Neural progenitor cell (in vitro differentiated cells): ENCODE data around the gene CCDC7. TPM values are rescaled to one million over a fixed set of nuclear protein-coding genes. Genes with fewer than 3 reads are reported as not detected.
"Not testable (repeated sequence)": the region's sequence is repeated elsewhere in the genome, so short reads cannot be mapped to it uniquely, and the experiment has no call there.

Experiments
- DNase-seq: peaks from one replicate; pipeline ENCODE4 v3.0.0-alpha.2; 2016; ENCODE audit warnings: low spot score
- H2AFZ ChIP-seq: fragments of 200-600 bp; sonication (generic); replicated peaks from 2 replicates; pipeline ENCODE4 v1.6.1; 2016; ENCODE audit warnings: antibody characterized with exemption
- H3F3A ChIP-seq: fragments of 200-600 bp; sonication (generic); 2 replicates; pipeline ENCODE4 v1.6.1; 2016; ENCODE audit warnings: antibody characterized with exemption, low read depth
- H3K27ac ChIP-seq: fragments of 200-600 bp; sonication (generic); 2 replicates; pipeline ENCODE4 v1.5.1; 2016; ENCODE audit warnings: mild to moderate bottlenecking
- H3K27me3 ChIP-seq: fragments of 200-600 bp; sonication (generic); 2 replicates; pipeline ENCODE4 v1.6.1; 2016; ENCODE audit warnings: mild to moderate bottlenecking, moderate library complexity
- H3K36me3 ChIP-seq: fragments of 200-600 bp; sonication (generic); 2 replicates; pipeline ENCODE4 v1.5.1; 2016
- H3K4me1 ChIP-seq: fragments of 200-600 bp; sonication (generic); 2 replicates; pipeline ENCODE4 v1.6.1; 2016; ENCODE audit warnings: mixed run types
- H3K4me2 ChIP-seq: fragments of 200-600 bp; sonication (generic); 2 replicates; pipeline ENCODE4 v1.6.1; 2016
- H3K4me3 ChIP-seq: fragments of 200-600 bp; sonication (generic); 2 replicates; pipeline ENCODE4 v1.5.1; 2016
- H3K79me2 ChIP-seq: fragments of 200-600 bp; sonication (generic); 2 replicates; pipeline ENCODE4 v1.6.1; 2016; ENCODE audit warnings: low read depth
- H3K9ac ChIP-seq: fragments of 200-600 bp; sonication (generic); 2 replicates; pipeline ENCODE4 v1.6.1; 2016
- H3K9me3 ChIP-seq: fragments of 200-600 bp; sonication (generic); 2 replicates; pipeline ENCODE4 v1.5.1; 2016; ENCODE audit warnings: low read depth
- H4K20me1 ChIP-seq: fragments of 200-600 bp; sonication (generic); 2 replicates; pipeline ENCODE4 v1.6.1; 2016; ENCODE audit warnings: low read depth
- H3K27ac Mint-ChIP-seq: 3 replicates; pipeline ENCODE4 v1.8.0; 2021; ENCODE audit warnings: mixed read lengths
- H3K27me3 Mint-ChIP-seq: 2 replicates; pipeline ENCODE4 v1.8.0; 2022; ENCODE audit warnings: low read depth, mild to moderate bottlenecking, inconsistent platforms, moderate library complexity, mixed read lengths; ENCODE audit not compliant: insufficient read depth
- H3K36me3 Mint-ChIP-seq: 3 replicates; pipeline ENCODE4 v1.8.0; 2021; ENCODE audit warnings: mixed read lengths
- H3K4me1 Mint-ChIP-seq: 3 replicates; pipeline ENCODE4 v1.8.0; 2021; ENCODE audit warnings: mixed read lengths
- H3K4me3 Mint-ChIP-seq: 3 replicates; pipeline ENCODE4 v1.8.0; 2021; ENCODE audit warnings: mild to moderate bottlenecking, moderate library complexity, mixed read lengths
- H3K9me3 Mint-ChIP-seq: 3 replicates; pipeline ENCODE4 v1.8.0; 2020; ENCODE audit warnings: mixed read lengths
- CTCF ChIP-seq: fragments of 200-600 bp; sonication (generic); IDR thresholded peaks from 2 replicates; pipeline ENCODE4 v1.5.1; 2017; ENCODE audit warnings: antibody characterized with exemption, mild to moderate bottlenecking
- EZH2 ChIP-seq: fragments of 200-600 bp; sonication (generic); IDR thresholded peaks from 2 replicates; pipeline ENCODE4 v1.6.1; 2017; ENCODE audit warnings: antibody characterized with exemption, mild to moderate bottlenecking, moderate library complexity
- EZH2phosphoT487 ChIP-seq: fragments of 200-600 bp; sonication (generic); IDR thresholded peaks from 2 replicates; pipeline ENCODE4 v1.6.1; 2017; ENCODE audit warnings: antibody characterized with exemption
- total RNA-seq: library from RNA; depleted of rRNA; stranded (reverse); fragments of >200 nt; gene quantifications from 2 replicates; pipeline ENCODE4 v1.2.3, GENCODE V29; 2015; ENCODE audit warnings: low replicate concordance

Gene CCDC7
- total RNA-seq, 1 donor from 2014 or later: 6.9 TPM

GRCh38 chr10:32461203-32461602 lies 15.3 kb downstream of the CCDC7 start:
- no peaks in the 10 kb centered on the region for H3K9me3 ChIP-seq
- Mint-ChIP-seq H3K36me3 (no peaks in the 10 kb centered on the region), H3K9me3 (no peaks in the 10 kb centered on the region), H3K4me1 (no peaks in the 10 kb centered on the region), H3K4me3 (no peak overlapping the region), H3K27ac (no peak overlapping the region), H3K27me3 (no peaks in the 10 kb centered on the region)
- DNase-seq: no peak
- H3F3A ChIP-seq: no peaks in the 10 kb centered on the region
- H3K4me3 ChIP-seq: no peak overlapping the region
- H3K27me3 ChIP-seq: no peaks in the 10 kb centered on the region
- no peak overlapping the region for H3K4me2 ChIP-seq
- H2AFZ ChIP-seq: no peak overlapping the region
- no peaks in the 10 kb centered on the region for H3K79me2 ChIP-seq
- H3K27ac ChIP-seq: no peak overlapping the region
- no peak overlapping the region for H3K9ac ChIP-seq
- H3K36me3 ChIP-seq: no peaks in the 10 kb centered on the region
- H3K4me1 ChIP-seq: no peaks in the 10 kb centered on the region
- TF ChIP-seq CTCF (no peak), EZH2phosphoT487 (no peak), EZH2 (no peak)
- no peaks in the 10 kb centered on the region for H4K20me1 ChIP-seq

- Mint-ChIP-seq H3K27me3 (no peaks in the 10 kb centered on the region), H3K4me1 (no peaks in the 10 kb centered on the region)
- no peaks in the 10 kb centered on the region for H3K9me3 ChIP-seq
These were observed 25.3 kb downstream of the CCDC7 start for GRCh38 chr10:32471232-32471631.

GRCh38 chr10:32477499-32477898 lies 31.6 kb downstream of the CCDC7 start:
- no peak overlapping the region for H3K4me2 ChIP-seq
- no peaks in the 10 kb centered on the region for H3K27me3 ChIP-seq
- H3K36me3 ChIP-seq: no peaks in the 10 kb centered on the region
- no peak for DNase-seq
- H3K4me3 ChIP-seq: no peak overlapping the region
- TF ChIP-seq CTCF (no peak), EZH2 (no peak), EZH2phosphoT487 (no peak)
- no peak overlapping the region for H3K27ac Mint-ChIP-seq
- H3K27me3 Mint-ChIP-seq: no peaks in the 10 kb centered on the region
- H3K4me3 Mint-ChIP-seq: no peak overlapping the region
- no peaks in the 10 kb centered on the region for H3K9me3 ChIP-seq
- H3K9ac ChIP-seq: no peak overlapping the region
- no peaks in the 10 kb centered on the region for H3K4me1 ChIP-seq
- no peak overlapping the region for H3K27ac ChIP-seq
- no peak overlapping the region for H2AFZ ChIP-seq
- H3F3A ChIP-seq: no peaks in the 10 kb centered on the region
- no peaks in the 10 kb centered on the region for H4K20me1 ChIP-seq
- H3K79me2 ChIP-seq: no peaks in the 10 kb centered on the region
- peaks cover 7% of the 10 kb centered on the region for H3K36me3 Mint-ChIP-seq
- no peaks in the 10 kb centered on the region for H3K4me1 Mint-ChIP-seq
- peaks cover 4% of the 10 kb centered on the region for H3K9me3 Mint-ChIP-seq

More at GRCh38 chr10:32471232-32471631, 25.3 kb downstream of the CCDC7 start:
- H3K79me2 ChIP-seq: no peaks in the 10 kb centered on the region
- no peak overlapping the region for H3K9ac ChIP-seq
- DNase-seq: no peak
- no peaks in the 10 kb centered on the region for H3K4me1 ChIP-seq
- no peak overlapping the region for H3K4me2 ChIP-seq
- Mint-ChIP-seq H3K27ac (no peak overlapping the region), H3K4me3 (no peak overlapping the region), H3K36me3 (no peaks in the 10 kb centered on the region), H3K9me3 (no peaks in the 10 kb centered on the region)
- no peaks in the 10 kb centered on the region for H3K36me3 ChIP-seq
- no peaks in the 10 kb centered on the region for H3K27me3 ChIP-seq
- H3F3A ChIP-seq: no peaks in the 10 kb centered on the region
- H2AFZ ChIP-seq: no peak overlapping the region
- TF ChIP-seq EZH2phosphoT487 (no peak), CTCF (no peak), EZH2 (no peak)
- no peak overlapping the region for H3K27ac ChIP-seq
- no peaks in the 10 kb centered on the region for H4K20me1 ChIP-seq
- H3K4me3 ChIP-seq: no peak overlapping the region

- Histone ChIP-seq H3K27me3 (no peaks in the 10 kb centered on the region), H3K4me1 (no peaks in the 10 kb centered on the region), H3K36me3 (no peaks in the 10 kb centered on the region), H3K9me3 (no peaks in the 10 kb centered on the region), H3K9ac (no peak overlapping the region), H3F3A (no peaks in the 10 kb centered on the region), H4K20me1 (no peaks in the 10 kb centered on the region), H2AFZ (no peak overlapping the region), H3K4me2 (no peak overlapping the region), H3K4me3 (no peak overlapping the region), H3K27ac (no peak overlapping the region), H3K79me2 (no peaks in the 10 kb centered on the region)
- Mint-ChIP-seq H3K9me3 (peaks cover 11% of the 10 kb centered on the region), H3K27ac (no peak overlapping the region), H3K4me3 (no peak overlapping the region), H3K27me3 (no peaks in the 10 kb centered on the region), H3K4me1 (no peaks in the 10 kb centered on the region), H3K36me3 (peaks cover 13% of the 10 kb centered on the region)
- TF ChIP-seq EZH2 (no peak), CTCF (no peak), EZH2phosphoT487 (no peak)
- DNase-seq: no peak
These were observed 35.7 kb downstream of the CCDC7 start for GRCh38 chr10:32481606-32482005.

- not testable (repeated sequence) for H4K20me1 ChIP-seq, H3K4me3 Mint-ChIP-seq, H3K36me3 ChIP-seq, H3K27me3 ChIP-seq, H3F3A ChIP-seq, DNase-seq, H3K9me3 ChIP-seq, H3K9ac ChIP-seq, H3K27ac Mint-ChIP-seq, H3K79me2 ChIP-seq, H3K4me1 ChIP-seq, H3K27ac ChIP-seq, H3K4me1 Mint-ChIP-seq, H3K4me3 ChIP-seq, H3K4me2 ChIP-seq, H3K27me3 Mint-ChIP-seq, H2AFZ ChIP-seq
- Mint-ChIP-seq H3K9me3 (peaks cover 14% of the 10 kb centered on the region), H3K36me3 (peaks cover 16% of the 10 kb centered on the region)
These were observed 37.1 kb downstream of the CCDC7 start for GRCh38 chr10:32483019-32483502.
